Neural cell (in vitro differentiated cells): ENCODE results near the gene EPHB4. TPM values are rescaled to one million over a fixed set of nuclear protein-coding genes. Genes with fewer than 3 reads are reported as not detected.

ENCODE experiments used
- H2AFZ ChIP-seq: fragments of 200-600, 300-800 bp; sonication (generic), shearing (Covaris generic); 2 replicates; pipeline ENCODE4 v1.6.0; 2014; ENCODE audit warnings: low read depth, mild to moderate bottlenecking, antibody characterized with exemption, low read length, moderate library complexity
- H3F3A ChIP-seq: fragments of 200-600 bp; shearing (Covaris generic); 2 replicates; pipeline ENCODE4 v1.6.1; 2016; ENCODE audit warnings: mild to moderate bottlenecking, moderate library complexity, mixed read lengths, antibody characterized with exemption, low read length; ENCODE audit not compliant: insufficient read depth, poor library complexity, severe bottlenecking
- H3K27ac ChIP-seq: fragments of 200-600, 300-800 bp; sonication (generic), shearing (Covaris generic); 2 replicates; pipeline ENCODE4 v1.5.1; 2014; ENCODE audit warnings: mild to moderate bottlenecking, low read length, moderate library complexity
- H3K27me3 ChIP-seq: fragments of 300-800, 200-600 bp; sonication (generic), shearing (Covaris generic); 2 replicates; pipeline ENCODE4 v1.6.0; 2014; ENCODE audit warnings: mild to moderate bottlenecking, low read depth, low read length, moderate library complexity; ENCODE audit not compliant: insufficient read depth
- H3K36me3 ChIP-seq: fragments of 300-800, 200-600 bp; sonication (generic), shearing (Covaris generic); 2 replicates; pipeline ENCODE4 v1.5.1; 2014; ENCODE audit warnings: mild to moderate bottlenecking, antibody characterized with exemption, low read length, moderate library complexity; ENCODE audit not compliant: insufficient read depth
- H3K4me2 ChIP-seq: fragments of 300-800, 200-600 bp; sonication (generic), shearing (Covaris generic); 2 replicates; pipeline ENCODE4 v1.6.0; 2014; ENCODE audit warnings: mild to moderate bottlenecking, low read length
- H3K4me3 ChIP-seq: fragments of 300-800, 200-600 bp; sonication (generic), shearing (Covaris generic); 2 replicates; pipeline ENCODE4 v1.5.1; 2014; ENCODE audit warnings: mild to moderate bottlenecking, low read length, moderate library complexity
- H3K79me2 ChIP-seq: fragments of 200-600 bp; shearing (Covaris generic); replicated peaks from 2 replicates; pipeline ENCODE4 v1.6.0; 2014; ENCODE audit warnings: mild to moderate bottlenecking, low read length, moderate library complexity; ENCODE audit not compliant: insufficient read depth
- H3K9ac ChIP-seq: fragments of 300-800, 200-600 bp; sonication (generic), shearing (Covaris generic); 2 replicates; pipeline ENCODE4 v1.6.1; 2016; ENCODE audit warnings: mild to moderate bottlenecking, low read length, mixed read lengths
- H3K9me2 ChIP-seq: fragments of 200-600 bp; shearing (Covaris generic); 2 replicates; pipeline ENCODE4 v1.6.1; 2016; ENCODE audit warnings: mild to moderate bottlenecking, low read length, mixed read lengths; ENCODE audit not compliant: insufficient read depth
- H3K9me3 ChIP-seq: fragments of 200-600, 300-800 bp; sonication (generic), shearing (Covaris generic); 2 replicates; pipeline ENCODE4 v1.6.1; 2016; ENCODE audit warnings: mild to moderate bottlenecking, mixed run types, low read length, moderate library complexity, mixed read lengths
- H4K20me1 ChIP-seq: fragments of 200-600 bp; shearing (Covaris generic); 2 replicates; pipeline ENCODE4 v1.6.1; 2016; ENCODE audit warnings: mild to moderate bottlenecking, mixed run types; ENCODE audit not compliant: insufficient read depth
- EP300 ChIP-seq: fragments of 450-650 bp; conservative IDR thresholded peaks from 2 replicates; pipeline ENCODE4 v1.6.1; 2014; ENCODE audit warnings: antibody characterized with exemption, mild to moderate bottlenecking, moderate library complexity; ENCODE audit not compliant: poor library complexity, severe bottlenecking
- EZH2 ChIP-seq: fragments of 200-600, 300-800 bp; shearing (Covaris generic), sonication (generic); IDR thresholded peaks from 2 replicates; pipeline ENCODE4 v1.6.1; 2014; ENCODE audit warnings: antibody characterized with exemption, low read length, borderline replicate concordance, mild to moderate bottlenecking; ENCODE audit not compliant: insufficient read depth, poor library complexity, severe bottlenecking
- MXI1 ChIP-seq: fragments of 450-650 bp; conservative IDR thresholded peaks from 2 replicates; pipeline ENCODE4 v1.6.1; 2014; ENCODE audit warnings: antibody characterized with exemption, mild to moderate bottlenecking; ENCODE audit not compliant: poor library complexity, severe bottlenecking
- POLR2AphosphoS5 ChIP-seq: IDR thresholded peaks from 2 replicates; pipeline ENCODE4 v1.6.1; 2012
- RAD21 ChIP-seq: fragments of 450-650 bp; conservative IDR thresholded peaks from 2 replicates; pipeline ENCODE4 v1.6.1; 2014; ENCODE audit warnings: antibody characterized with exemption, mild to moderate bottlenecking, moderate library complexity
- SMC3 ChIP-seq: fragments of 450-650 bp; conservative IDR thresholded peaks from 2 replicates; pipeline ENCODE4 v1.6.1; 2014; ENCODE audit warnings: antibody characterized with exemption, mild to moderate bottlenecking, moderate library complexity; ENCODE audit not compliant: poor library complexity
- TAF1 ChIP-seq: IDR thresholded peaks from 2 replicates; pipeline ENCODE4 v1.6.1; 2012; ENCODE audit warnings: low read depth
- polyA plus RNA-seq: library from polyadenylated mRNA; depleted of rRNA; stranded (reverse); fragments of >200 nt; gene quantifications from 2 replicates; pipeline ENCODE4 v1.2.3, GENCODE V29; 2014
- TF ChIP-seq, protein P1 (sequence below): IDR thresholded peaks from 2 replicates; pipeline ENCODE4 v1.6.1; 2012; ENCODE audit warnings: borderline replicate concordance
- TF ChIP-seq, protein P2 (sequence below): fragments of 450-650 bp; IDR thresholded peaks from 2 replicates; pipeline ENCODE4 v1.5.1; 2014; ENCODE audit warnings: antibody characterized with exemption, mild to moderate bottlenecking, moderate library complexity; ENCODE audit not compliant: poor library complexity, severe bottlenecking

Gene EPHB4
- polyA plus RNA-seq, 1 donor from 2014 or later, result 0.92 TPM

DNA sequence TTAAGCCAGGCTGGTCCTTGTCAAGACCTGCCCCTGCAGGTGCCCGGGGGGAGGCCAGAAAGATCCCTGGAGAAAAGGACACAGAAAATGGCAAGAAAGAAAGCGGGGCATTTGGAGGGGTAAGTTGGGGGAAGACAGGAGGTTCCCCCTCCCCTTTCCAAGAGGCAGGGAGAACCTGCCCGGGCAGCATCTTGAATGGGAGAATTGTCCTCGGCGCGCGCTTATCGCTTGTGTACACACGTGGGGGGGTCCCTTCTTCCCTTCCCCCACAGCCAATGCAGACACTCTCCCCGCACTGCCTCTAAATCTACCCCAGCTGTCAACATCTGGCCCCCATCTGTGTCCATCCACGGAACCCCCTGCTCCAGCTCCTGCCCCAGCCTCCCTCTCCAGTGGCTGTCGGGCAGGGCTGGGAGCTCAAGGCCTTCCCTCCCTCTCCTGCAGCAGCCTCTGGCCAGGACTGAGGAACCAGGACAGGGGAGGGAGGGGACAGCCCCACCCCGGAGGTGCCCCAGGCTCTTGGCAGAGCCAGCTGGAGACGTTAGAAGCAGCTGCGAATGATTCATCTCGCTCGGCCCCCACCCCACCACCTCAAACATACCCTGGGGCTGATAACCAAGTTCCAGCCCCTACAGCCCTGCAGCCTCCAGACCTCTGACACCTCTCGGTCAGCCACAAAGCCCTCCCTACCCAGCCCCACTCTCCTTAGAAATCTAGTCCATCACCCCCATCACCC, 25.3 kb downstream of the EPHB4 start:
- Histone ChIP-seq H3K36me3 (no peaks in the 10 kb centered on the region), H3K27me3 (no peaks in the 10 kb centered on the region), H2AFZ (no peak overlapping the region), H3K9me2 (no peaks in the 10 kb centered on the region), H3K9me3 (no peaks in the 10 kb centered on the region), H3K4me3 (no peak overlapping the region), H3K27ac (no peak overlapping the region), H3K79me2 (no peaks in the 10 kb centered on the region), H3K9ac (no peak overlapping the region), H4K20me1 (no peaks in the 10 kb centered on the region), H3F3A (no peaks in the 10 kb centered on the region), H3K4me2 (no peak overlapping the region)
- TF ChIP-seq RAD21 (no peak), EP300 (no peak), MXI1 (no peak)
- TF ChIP-seq, protein P1, sequence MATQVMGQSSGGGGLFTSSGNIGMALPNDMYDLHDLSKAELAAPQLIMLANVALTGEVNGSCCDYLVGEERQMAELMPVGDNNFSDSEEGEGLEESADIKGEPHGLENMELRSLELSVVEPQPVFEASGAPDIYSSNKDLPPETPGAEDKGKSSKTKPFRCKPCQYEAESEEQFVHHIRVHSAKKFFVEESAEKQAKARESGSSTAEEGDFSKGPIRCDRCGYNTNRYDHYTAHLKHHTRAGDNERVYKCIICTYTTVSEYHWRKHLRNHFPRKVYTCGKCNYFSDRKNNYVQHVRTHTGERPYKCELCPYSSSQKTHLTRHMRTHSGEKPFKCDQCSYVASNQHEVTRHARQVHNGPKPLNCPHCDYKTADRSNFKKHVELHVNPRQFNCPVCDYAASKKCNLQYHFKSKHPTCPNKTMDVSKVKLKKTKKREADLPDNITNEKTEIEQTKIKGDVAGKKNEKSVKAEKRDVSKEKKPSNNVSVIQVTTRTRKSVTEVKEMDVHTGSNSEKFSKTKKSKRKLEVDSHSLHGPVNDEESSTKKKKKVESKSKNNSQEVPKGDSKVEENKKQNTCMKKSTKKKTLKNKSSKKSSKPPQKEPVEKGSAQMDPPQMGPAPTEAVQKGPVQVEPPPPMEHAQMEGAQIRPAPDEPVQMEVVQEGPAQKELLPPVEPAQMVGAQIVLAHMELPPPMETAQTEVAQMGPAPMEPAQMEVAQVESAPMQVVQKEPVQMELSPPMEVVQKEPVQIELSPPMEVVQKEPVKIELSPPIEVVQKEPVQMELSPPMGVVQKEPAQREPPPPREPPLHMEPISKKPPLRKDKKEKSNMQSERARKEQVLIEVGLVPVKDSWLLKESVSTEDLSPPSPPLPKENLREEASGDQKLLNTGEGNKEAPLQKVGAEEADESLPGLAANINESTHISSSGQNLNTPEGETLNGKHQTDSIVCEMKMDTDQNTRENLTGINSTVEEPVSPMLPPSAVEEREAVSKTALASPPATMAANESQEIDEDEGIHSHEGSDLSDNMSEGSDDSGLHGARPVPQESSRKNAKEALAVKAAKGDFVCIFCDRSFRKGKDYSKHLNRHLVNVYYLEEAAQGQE, result no peak
- TF ChIP-seq, protein P2, sequence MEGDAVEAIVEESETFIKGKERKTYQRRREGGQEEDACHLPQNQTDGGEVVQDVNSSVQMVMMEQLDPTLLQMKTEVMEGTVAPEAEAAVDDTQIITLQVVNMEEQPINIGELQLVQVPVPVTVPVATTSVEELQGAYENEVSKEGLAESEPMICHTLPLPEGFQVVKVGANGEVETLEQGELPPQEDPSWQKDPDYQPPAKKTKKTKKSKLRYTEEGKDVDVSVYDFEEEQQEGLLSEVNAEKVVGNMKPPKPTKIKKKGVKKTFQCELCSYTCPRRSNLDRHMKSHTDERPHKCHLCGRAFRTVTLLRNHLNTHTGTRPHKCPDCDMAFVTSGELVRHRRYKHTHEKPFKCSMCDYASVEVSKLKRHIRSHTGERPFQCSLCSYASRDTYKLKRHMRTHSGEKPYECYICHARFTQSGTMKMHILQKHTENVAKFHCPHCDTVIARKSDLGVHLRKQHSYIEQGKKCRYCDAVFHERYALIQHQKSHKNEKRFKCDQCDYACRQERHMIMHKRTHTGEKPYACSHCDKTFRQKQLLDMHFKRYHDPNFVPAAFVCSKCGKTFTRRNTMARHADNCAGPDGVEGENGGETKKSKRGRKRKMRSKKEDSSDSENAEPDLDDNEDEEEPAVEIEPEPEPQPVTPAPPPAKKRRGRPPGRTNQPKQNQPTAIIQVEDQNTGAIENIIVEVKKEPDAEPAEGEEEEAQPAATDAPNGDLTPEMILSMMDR, result no peak

DNA sequence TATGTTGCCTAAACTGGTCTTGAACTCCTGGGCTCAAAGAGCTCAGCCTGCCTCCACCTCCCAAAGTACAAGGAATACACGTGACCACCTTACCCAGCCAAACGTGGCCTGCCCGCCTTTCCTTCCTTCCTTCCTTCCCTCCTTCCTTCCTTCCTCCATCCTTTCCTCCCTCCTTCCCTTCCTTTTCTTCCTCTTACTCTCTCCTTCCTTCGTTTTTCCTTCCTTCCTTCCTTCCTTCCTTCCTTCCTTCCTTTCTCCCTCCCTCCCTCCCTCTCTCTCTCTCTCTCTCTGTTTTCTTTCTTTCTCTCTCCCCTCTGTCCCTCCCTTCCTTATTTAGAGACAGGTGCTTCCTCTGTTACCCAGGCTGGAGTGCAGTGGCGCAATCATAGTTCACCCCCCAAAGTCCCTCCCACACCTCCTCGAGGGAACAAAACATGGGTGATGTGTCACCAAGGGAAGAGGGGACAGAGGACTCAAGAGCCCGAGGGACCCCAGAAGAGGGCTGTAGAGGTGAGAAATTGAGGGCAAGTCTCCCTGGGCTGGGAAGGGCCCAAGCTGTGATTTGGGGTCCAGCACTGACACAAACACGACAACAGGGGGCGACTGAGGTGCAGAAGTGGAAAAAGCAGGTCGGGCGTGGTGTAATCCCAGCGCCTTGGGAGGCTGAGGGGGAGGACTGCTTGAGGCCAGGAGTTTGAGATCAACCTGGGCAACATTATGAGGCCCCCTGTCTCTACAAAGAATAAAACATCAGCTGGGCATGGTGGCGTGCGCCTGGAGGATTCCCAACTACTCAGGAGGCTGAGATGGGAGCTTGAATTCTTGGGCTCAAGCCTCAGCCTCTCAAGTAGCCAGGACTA, 28.1 kb downstream of the EPHB4 start:
- Histone ChIP-seq H4K20me1 (no peaks in the 10 kb centered on the region), H3K4me3 (no peak overlapping the region), H3K9ac (no peak overlapping the region), H3K27ac (no peak overlapping the region), H3K36me3 (no peaks in the 10 kb centered on the region), H3K4me2 (no peak overlapping the region), H3F3A (no peaks in the 10 kb centered on the region), H3K9me3 (no peaks in the 10 kb centered on the region), H3K79me2 (no peaks in the 10 kb centered on the region), H3K27me3 (no peaks in the 10 kb centered on the region), H3K9me2 (no peaks in the 10 kb centered on the region), H2AFZ (no peak overlapping the region)
- TF ChIP-seq EP300 (no peak), RAD21 (no peak), MXI1 (no peak), POLR2AphosphoS5 (no peak), SMC3 (no peak), TAF1 (no peak), EZH2 (no peak)
- TF ChIP-seq, protein P1, result no peak
- TF ChIP-seq, protein P2, result no peak
